ENCODE measurements around the gene RAB3B.

The RAB3B gene

DNA sequence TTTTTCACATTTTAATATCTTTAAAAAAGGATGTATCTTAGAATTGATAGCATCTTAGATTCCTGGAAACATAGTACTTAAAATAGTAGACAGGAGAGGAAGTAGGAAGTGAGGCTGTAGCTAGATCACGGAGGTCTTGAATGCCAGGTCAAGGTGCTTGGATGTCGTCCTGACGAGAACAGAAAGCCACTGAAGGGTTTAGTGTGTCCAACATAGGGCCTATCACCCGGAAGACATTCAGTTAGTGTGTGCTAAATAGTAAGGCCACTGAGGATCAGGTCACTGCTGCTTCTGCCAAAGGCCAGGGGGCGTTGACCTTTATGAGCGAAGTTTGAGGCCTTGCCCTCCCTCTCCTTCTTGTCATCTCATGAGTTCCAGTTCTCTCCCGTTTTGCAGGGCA lies 35.7 kb downstream of the RAB3B start:
- no peak for DNase-seq

- no peak for DNase-seq
Measured at GRCh38 chr1:51953079-51953478, 37.4 kb downstream of the RAB3B start.

DNA sequence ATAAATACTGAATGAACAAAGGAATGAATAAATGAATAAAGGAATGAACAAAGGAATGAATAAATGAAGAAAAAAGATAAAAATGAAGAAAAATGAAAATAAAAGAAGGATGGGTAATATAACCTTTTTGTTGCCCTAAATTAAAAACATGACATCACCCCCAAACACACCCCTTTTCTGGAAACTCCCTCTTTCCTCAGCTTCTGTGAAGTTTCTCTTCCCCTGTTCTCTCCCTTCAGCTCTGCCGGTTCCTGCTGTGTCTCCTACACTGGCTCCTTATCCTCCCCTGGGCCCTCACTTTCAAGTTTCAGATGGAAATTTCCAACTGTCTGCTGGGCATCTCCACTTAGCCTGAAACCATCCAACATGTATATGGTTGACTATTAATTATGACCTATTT lies 37.9 kb downstream of the RAB3B start:
- DNase-seq: no peak

- DNase-seq: no peak
Measured at GRCh38 chr1:51950701-51951100, 39.8 kb downstream of the RAB3B start.

DNA sequence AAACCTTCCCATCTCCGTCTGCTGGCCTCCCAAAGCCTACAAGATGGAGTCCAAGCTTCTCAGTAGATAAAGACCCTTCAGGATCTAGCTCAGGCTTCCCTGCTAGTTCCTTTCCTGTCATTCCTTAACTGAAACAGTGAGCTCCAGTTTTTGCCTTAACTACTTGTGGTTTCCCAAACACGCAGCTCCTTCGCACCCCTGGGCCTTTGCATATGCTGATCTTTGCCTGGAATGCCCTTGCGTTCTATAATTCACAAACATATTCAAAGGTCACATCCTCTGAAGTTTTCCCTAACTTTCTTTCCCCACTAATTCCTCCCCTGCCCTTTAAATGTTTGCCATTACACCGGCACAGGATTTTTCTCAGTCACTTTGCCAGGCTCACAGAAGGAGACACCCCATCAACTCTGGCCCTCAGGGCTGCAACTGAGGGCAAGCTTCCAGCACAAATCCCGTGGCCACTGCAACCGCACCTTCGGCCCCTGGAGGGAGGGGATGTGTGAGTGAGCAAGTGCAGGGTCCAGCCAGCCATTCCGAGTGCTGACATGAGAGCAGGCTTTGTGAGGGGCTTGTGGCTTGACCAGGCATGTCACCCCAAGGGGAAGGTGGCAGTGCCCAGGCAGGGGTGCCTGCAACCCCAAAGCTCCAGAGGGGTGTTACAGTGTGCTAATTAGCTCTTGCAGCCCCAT lies 41.3 kb downstream of the RAB3B start:
- no peak for DNase-seq

GRCh38 chr1:51948491-51948915 lies 42.0 kb downstream of the RAB3B start:
- no peak for DNase-seq

DNA sequence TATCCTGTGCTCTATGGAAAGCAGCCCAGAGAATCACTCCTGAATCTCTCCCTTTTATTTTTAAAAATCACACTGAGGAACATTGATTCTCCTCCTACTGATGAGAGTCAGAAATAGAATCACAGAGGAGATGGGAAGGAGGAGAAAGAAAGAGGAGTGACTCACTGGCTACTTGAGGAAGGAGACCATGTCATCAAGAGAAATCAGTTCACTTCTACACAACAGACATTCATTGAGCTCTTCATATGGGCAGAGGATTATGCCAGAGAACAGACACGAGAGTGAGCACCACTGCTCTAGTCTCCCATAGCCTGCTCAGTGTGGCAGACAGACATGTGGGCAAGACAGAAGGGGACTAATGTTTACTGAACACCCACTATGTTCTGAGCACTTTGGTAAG lies 44.2 kb downstream of the RAB3B start:
- DNase-seq: no peak

- no peak for DNase-seq
Measured at GRCh38 chr1:51945591-51945990, 44.9 kb downstream of the RAB3B start.

DNA sequence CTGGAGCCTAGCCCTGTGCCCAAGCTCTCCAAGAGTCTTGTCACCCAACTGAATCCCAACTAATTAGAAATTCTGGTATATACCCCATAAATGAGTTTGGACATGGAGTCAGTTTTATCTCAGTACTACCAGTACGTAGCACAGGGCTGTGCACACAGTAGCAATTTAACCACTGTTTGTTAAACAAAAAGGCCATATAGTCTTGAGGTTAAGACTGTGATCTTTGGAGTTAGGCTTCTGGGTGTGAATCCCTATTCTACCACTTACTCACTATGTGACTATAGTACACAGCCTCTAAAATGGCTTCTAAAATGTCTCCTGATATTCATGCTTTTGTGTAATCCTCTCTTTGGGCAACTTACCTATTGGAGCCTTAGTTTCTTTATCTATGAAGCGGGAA lies 48.2 kb downstream of the RAB3B start:
- DNase-seq: no peak

GRCh38 chr1:51941528-51941927 lies 49.0 kb downstream of the RAB3B start:
- no peak for DNase-seq

- DNase-seq: no peak
Measured at GRCh38 chr1:51937112-51937511, 53.4 kb downstream of the RAB3B start.

DNA sequence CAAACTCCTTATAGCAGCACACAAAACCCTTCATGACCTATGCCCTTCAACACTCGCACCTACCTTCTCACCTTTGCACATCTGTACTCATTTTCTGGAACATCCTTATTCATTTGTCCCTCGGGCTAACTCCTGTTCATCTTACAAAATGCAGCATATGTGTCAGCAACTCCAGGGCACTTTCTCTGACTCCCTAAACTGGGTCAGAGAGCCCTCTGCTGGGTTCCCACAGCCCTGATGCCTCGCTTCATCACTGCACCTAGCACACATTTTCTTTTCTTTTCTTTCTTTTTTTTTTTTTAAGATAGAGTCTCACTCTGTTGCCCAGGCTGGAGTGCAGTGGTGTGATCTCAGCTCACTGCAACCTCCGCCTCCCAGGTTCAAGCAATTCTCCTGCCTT lies 54.0 kb downstream of the RAB3B start:
- DNase-seq: no peak

GRCh38 chr1:51933344-51933743 lies 57.2 kb downstream of the RAB3B start:
- no peak for DNase-seq

- no peak for DNase-seq
Measured at GRCh38 chr1:51930329-51930728, 60.2 kb downstream of the RAB3B start.

GRCh38 chr1:51928896-51929295 lies 61.6 kb downstream of the RAB3B start:
- DNase-seq: no peak

- DNase-seq: no peak
Measured at GRCh38 chr1:51927029-51927428, 63.5 kb downstream of the RAB3B start.

DNA sequence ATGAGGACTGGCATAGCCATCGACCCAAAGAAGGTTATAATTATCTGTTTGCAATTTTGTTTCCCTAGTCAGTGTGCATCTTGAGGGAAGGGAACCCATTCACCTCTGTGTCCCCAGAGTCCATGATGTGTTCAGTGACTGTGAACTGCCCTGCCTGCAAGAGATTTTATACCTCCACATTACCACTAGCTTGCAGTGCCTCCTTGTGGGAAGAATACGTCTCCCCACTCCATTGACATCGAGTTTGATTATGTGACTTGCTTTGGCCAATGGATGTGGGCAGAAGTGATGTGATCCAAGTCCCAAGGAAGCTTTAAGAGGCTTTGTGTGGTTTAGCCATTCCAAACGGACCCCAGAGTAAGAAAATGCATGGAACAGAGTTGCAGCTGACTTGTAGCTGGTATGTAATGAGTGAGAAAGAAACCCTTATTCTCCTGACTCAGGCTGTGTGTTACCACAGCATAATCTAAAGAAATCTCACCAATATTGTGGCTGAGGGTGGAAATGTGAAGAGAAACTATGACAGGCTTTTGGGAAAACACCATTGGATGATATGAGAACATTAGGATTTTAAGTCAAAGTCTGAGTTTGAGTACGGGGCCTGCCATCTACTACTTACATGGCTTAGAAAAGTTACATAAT lies 64.2 kb downstream of the RAB3B start:
- no peak for DNase-seq

DNA sequence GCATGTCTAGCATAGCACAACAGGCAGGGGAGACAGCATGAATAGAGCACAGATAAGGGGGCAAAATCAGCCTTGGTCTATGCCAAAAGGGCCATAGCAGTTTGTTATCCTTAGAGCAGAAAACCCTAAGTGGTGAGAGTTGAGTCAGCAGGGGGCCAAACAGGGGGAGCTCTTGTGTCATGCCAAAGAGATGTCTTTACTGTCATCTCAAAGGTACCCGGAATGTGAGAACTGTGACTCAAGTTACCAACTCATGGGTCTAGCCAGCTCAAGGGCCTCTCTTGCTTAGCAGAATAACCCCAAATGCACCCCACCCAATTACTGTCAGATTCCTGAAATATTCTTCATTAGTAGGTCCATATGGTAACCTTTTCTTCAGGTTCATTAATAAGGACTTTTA lies 66.0 kb downstream of the RAB3B start:
- DNase-seq: peak; percentile 60

DNA sequence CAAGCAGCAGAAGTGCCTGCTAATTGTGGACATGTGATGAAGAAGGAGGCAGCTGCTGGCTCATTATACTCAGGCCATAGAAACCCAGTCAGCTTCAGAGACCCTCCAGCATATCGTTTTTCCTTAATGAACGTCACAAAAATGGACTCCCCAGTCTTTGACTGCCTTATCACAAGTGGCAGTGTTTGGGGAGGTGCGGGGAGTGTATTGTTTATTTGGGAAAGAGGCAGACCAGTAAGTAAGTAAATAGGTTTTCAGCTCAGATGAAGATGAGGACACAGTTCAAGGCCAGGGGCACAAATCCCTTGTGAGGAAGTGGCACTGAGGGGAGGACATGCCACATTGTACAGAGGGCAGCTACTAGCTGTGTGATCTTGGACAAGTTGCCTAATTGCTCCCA lies 68.5 kb downstream of the RAB3B start:
- DNase-seq: no peak

- DNase-seq: no peak
Measured at GRCh38 chr1:51920130-51920529, 70.4 kb downstream of the RAB3B start.

DNA sequence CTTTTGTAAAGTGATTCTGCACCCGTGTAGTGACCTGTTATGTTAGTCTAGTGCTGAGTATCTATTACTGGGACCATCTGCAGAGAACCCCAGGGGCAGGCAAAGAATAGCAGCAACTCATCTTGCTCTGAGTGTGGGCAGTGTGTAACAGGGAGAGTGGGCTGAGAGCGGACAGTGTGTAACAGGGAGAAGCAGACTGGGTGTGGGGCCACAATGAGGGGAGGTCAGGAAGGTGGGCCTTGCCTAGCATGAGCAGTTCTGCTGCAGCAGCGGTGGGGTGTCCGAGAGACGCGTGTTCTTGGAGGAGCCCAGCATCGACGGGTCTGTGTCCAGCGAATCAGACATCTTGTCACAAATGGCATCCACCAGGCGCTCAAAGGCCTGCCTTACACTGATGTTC lies 70.8 kb downstream of the RAB3B start:
- no peak for DNase-seq

DNA sequence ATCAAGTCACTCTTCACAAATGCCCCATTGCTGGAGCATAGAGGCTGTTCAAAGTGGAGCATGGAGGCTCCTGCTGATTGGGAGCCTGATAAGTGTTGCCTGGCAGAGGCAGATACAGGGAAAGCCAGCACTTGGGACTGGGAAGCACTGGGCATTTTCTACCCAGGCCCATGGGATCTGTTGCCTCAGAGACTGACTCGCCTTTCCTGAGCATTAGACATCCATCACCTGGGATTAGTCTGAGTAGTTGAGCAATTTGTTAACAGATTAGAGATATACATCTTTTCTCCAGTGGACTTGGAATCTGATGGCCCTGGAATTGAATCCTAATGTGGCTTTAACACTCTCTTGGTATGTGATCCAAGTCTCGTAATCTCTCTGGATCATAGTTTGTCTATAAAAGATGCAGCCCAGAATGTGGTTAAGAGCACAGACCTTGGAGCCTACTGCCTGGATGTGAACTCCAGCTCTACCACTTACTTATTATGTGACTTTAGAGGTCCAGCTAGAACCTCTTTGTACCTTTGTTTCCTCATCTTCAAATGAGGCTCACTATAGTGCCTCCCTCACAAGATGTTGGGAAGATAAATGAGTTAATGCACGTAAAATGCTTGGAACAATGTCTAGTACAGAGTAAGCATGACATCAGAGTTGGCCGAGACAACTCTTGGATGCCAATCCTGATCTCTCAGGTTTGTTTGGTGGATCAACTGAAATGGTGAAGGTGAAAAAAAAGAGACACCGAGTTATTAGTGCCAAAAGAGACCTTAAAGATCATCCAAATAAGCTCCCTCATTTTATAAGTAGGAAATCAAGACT lies 73.7 kb downstream of the RAB3B start:
- no peak for DNase-seq

DNA sequence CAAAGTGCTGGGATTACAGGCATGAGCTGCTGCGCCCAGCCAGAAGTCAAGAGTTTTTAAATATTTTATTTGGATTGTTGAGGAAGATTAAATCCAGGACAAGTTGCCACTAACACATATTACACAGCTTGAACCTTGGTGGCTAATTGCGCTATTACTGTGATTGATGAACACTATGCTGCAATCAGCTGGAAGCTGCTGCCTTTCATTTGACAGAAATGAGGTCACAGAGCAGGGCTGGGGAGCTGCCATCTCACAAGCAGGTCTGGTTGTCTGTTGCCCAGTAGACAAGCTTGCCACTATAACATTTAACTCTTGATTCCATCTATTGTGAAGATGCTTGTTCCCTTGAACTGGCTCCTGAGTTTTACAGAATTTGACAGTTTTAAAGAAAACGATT lies 74.5 kb downstream of the RAB3B start:
- no peak for DNase-seq

DNA sequence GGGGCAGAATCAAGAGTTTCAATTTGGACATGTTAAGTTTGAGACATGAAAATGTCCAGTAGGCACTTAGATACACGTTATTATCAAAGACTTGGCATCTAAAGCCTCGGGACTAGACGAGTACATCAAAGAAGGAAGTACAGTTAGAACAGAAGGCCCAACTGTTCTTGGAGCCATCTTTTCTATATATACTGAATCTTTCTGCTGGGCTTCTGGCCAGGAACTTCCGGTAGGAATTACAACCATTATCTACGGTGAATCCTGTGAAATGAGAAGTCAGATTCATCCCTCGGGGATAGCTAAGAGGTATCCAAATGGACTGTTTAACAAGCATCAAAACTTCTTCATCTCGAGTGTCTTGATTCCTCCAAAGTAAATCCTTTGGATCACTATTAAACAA lies 77.6 kb downstream of the RAB3B start:
- no peak for DNase-seq

Data from stimulated activated CD8-positive, alpha-beta memory T cell treated with anti-CD3 and anti-CD28 coated beads, Interleukin-4, amount 100 ng/mL, for 48 hours (primary cell).